ENCODE measurements around the gene TPM2. TPM values are rescaled to one million over a fixed set of nuclear protein-coding genes. Genes with fewer than 3 reads are reported as not detected.
A peak's percentile ranks its signal among the peaks of the same experiment; 100 is the strongest.

Gene TPM2
- total RNA-seq, 1 donor from 2014 or later: 18.1 TPM

GRCh38 chr9:35696520-35697215 is 6.9 kb upstream of the TPM2 start:
- peak; percentile 49 for DNase-seq

GRCh38 chr9:35695943-35696401 is 6.2 kb upstream of the TPM2 start:
- no peak for DNase-seq

DNA sequence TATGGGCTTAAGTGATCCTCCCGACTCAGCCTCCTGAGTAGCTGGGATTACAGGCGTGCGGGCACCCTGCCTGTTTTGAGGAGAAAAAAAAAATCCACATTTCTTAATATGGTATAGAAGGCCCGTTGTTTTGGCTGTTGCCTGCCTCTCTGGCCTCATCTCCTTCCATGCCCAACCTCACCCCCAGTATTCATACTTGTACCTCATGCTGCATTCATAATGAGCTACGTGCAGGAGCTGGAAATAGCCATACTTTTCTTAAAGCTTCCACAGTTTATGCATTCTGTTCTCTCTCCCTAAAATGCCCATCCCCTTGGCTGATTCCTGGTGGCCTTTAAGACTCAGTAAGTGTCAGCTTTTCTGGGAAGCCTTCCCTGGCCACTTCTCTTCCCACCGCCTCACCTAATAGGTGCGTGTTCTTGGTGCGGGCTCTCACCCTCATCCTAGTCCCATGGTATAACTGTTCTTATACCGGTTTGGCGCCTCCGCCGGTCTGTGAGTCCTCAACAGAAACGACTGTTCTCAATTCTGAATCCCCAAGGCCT is 2.1 kb upstream of the TPM2 start:
- no peak for DNase-seq

DNA sequence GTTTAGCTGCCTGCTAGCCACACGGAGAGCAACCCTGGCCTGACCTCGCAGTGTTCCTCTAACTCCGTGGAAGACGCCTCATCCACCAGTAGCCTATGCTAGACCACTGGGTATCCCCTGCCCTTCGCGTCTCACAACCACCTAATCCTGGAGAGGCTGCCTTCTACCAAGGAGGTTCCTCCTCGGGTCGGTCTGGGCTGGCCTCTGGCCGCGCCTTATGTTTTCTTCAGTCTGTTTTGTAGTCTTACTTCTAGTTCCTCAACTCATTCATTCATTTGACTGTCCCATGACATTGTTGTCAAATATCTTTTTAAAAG is 1.6 kb upstream of the TPM2 start:
- DNase-seq: no peak

- no peak for DNase-seq
Measured at GRCh38 chr9:35690614-35691333, 1.0 kb upstream of the TPM2 start.

DNA sequence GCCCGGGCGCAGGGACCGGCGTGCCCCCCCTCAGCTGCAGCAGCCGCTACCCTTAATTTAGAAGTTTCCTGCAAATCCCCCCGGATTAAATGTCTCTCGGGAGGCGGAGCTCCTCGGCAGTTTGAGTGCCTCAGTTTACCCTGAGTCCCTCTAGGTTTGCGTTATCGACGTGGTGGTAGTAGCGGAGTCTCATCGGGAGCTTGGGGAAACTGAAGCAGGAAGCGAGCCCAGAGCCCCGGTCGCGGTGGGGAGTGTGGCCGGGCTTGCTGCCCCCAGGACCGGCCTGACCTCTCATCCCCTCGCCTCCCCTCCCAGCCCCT is 529 bp upstream of the TPM2 start:
- DNase-seq: no peak

- DNase-seq: no peak
Measured at GRCh38 chr9:35688558-35689541, 875 bp downstream of the TPM2 start.

DNA sequence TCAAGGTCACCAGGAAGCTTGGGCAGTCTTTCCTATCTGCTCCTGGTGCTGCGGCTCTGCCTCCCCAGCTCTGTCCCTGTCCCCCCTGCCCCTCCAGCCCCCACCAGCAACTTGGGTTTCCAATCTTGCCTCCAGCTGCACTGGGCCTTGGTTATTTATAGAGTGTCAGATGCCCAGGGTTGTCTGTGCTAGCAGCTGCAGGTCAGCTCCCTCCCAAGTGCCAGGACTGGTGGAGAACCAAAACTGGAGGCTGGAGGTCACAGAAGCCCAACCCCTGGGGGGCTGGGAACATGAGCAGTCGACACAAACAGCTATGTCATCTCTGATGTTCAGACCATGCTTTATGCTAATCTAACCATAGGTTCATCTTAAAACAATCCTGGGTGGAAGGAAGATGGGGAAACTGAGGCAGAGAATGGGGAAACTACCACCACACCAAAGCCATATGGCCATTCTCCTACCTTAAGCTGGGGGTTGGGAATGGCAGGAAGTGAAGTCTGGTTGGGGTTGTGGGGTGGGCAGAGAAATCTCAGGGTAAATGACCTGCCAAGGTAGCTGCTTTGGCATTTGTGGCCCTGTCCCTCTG is 1.7 kb downstream of the TPM2 start:
- DNase-seq: no peak

DNA sequence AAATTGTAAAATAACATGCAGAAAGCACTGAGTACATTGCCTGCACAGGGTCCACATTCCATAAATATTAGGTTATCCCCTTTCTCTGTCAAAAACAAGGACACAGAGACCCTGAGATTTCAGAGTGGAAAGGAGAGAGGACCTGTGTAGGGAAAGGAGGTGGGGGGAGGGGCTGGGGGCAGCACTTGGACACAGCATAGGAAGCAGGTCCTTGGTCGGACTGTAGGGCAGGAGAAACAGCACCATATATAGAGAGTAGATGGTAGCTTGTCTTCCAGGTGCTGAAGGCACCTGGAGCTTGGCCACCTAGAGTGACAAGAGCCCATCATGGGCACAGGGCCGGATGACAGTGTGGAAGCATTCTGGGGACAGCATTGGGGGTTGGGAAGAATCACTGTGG is 2.4 kb downstream of the TPM2 start:
- DNase-seq: no peak

DNA sequence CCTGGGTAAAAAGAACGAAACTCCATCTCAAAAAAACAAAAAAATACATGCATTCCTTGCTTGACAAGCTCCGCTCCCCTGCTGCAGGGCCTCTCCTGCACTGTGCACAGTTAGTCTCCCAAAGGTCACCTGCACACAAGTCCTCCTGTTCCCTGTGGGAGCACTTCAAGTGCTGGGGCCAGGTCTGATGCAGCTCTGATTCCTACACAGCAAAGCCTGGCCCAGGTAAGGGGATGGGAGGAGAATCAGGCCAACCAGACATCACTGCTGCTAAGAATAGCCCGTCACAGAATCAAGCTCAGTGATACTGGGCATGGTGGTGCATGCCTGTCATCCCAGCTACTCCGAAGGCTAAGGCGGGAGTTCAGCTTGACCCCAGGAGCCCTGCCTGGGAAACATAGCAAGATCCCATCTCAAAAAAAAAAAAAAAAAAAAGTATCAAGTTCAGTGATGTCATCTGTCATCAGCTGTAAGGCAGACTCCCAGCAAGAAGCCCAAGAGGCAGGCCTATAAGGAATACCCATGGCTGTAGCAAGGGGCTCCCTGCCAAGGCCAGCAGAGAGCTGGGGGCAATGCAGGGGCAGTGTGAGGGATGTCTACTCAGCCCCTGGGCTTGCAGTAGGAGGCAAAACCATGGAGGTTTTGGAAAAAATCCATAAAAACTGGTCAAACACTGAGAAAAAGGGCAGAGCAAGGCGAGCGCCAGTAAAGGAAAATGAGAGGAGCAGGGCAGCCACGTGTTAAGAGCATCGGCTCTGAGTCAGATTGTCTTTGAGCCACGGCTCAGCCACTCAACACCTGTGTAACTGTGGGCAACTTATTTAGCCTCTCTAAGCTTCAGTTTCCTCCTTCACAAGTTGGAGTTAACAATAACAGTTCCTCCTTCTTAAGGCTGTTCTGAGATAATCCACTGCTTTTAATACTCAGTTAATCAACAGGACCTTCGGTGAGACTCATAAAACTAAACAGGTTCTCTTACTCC is 3.2 kb downstream of the TPM2 start:
- DNase-seq: no peak

DNA sequence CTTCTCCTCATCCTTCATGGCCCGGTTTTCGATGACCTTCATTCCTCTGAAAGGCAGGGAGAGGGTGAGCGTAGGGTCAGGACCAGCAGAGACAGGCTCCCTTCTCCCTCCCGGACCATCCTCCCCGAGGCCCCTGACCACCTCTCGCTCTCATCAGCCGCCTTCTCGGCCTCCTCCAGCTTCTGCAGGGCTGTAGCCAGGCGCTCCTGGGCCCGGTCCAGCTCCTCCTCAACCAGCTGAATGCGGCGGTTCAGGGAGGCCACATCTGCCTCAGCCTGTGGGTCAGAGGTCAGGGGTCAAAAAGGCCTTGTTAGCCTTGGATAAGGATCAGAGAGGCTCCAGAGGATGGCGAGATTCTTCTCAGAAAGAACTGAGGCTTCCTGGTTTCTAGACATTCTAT is 4.2 kb downstream of the TPM2 start:
- DNase-seq: no peak

GRCh38 chr9:35684921-35685320 is 4.8 kb downstream of the TPM2 start:
- no peak for DNase-seq

GRCh38 chr9:35683323-35683722 is 6.4 kb downstream of the TPM2 start:
- no peak for DNase-seq

DNA sequence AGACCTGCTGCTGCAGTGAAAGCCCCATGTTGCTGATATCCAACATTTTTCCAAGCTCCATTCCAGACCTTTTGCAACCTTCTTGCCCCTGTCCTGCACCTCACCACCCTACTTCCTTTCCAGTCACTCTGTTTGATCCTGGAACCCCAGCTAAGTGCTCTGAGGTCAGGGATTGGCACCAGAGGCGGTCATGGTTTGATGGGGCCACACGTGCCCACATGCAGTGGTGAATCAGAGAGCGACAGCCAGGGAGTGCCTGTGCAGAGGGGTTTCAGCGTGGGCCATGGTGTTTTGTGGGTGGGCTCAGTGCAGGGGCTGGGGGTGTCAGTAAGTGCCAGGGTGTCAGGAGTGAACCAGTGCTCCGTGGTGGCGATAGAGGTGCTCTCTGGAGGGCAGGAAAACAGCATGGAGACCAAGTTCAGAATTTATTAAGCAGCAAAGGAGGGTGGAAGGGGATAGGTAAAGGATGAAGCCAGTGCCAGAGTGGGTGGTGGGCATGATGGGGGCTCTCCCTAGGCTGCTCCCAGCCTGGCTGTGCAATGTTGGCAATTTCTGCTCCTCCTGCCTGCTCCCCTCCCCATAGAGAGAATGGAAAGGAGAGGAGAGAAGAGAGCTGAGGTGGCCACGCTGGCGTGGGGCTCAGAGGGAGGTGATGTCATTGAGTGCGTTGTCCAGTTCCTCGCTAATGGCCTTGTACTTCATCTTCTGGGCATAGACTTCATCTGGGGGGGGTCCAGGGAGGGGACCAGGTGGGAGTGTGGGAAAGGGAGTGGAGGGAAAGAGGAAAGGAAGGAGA is 7.0 kb downstream of the TPM2 start:
- DNase-seq: no peak

DNA sequence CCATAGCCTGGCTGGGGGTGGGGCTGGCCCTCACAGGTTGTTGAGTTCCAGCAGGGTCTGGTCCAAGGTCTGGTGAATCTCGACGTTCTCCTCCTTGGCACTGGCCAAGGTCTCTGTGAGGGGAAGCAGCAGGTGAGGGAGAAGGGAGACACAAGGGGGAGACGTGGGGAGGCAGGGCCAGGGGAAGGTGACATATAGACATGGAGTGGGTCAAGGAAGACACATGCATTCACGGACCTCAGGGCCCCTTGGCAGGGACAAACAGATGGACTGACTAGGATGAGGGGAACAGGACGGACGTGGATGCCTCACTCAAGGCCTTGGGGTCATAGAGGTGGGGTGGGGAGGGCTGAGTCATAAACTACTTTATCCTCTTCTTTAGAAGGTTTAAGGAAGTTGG is 7.7 kb downstream of the TPM2 start:
- DNase-seq: no peak

- no peak for DNase-seq
Measured at GRCh38 chr9:35681341-35682002, 8.3 kb downstream of the TPM2 start.

GRCh38 chr9:35680331-35681105 is 9.2 kb downstream of the TPM2 start:
- no peak for DNase-seq

GRCh38 chr9:35679766-35680330 is 9.9 kb downstream of the TPM2 start:
- no peak for DNase-seq

DNA sequence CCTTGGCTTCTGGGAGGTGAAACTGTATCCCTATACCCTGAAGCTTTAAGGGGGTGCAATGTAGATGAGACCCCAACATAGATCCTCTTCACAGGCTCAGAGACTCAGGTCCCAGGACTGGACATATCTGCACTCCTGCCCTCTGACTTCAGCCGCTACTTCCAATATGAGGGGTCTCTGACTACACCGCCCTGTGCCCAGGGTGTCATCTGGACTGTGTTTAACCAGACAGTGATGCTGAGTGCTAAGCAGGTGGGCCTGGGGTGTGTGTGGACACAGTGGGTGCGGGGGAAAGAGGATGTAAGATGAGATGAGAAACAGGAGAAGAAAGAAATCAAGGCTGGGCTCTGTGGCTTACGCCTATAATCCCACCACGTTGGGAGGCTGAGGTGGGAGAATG is 10.6 kb downstream of the TPM2 start:
- DNase-seq: no peak
